ENCODE data around the gene ABCB9. TPM values are rescaled to one million over a fixed set of nuclear protein-coding genes. Genes with fewer than 3 reads are reported as not detected.

ABCB9 gene
- polyA plus RNA-seq, 4 donors: 5.1 to 6.5 (median 5.7) TPM

- DNase-seq (ENCODE audit: low read depth in 4 of 4, low spot score in 3 of 4): no peak
These were observed 29.4 kb upstream of the ABCB9 start for GRCh38 chr12:122995503-122996187.

DNA sequence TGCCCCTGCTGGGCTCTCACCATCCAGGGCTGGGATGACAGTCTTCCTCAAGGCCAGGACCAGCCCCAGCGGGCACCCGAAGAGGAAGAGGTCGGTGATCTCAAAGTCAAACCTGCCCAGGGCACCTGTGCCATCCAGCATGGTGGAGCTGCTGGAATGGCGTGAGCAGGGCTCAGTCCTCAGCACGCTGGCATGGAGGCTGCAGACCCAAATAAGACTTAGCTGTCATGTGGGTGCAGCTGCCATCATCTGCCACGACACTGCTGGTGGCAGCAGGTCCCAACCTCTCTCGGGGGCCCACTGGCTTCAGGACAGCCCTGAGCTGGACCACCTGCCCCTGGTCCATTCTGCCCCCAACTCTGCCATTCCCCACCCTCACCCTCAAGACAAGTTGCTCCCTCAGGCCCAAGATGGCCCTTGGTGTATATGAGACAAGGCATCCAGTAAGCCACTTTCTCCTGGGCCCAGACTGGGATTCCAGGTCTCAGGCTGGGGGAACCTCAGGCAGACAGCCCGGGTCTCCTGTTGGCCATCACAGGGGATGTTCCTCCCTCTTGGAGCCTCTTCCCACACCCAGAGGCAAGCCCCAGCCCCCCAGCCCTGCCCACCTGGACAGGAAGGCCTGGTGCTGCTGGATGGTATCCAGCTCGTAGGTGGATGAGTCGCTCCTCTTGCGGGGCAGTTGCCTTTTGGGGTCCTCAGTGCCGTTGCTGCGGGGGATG, 28.7 kb upstream of the ABCB9 start:
- no peak for DNase-seq (ENCODE audit: low read depth in 4 of 4, low spot score in 3 of 4)

DNA sequence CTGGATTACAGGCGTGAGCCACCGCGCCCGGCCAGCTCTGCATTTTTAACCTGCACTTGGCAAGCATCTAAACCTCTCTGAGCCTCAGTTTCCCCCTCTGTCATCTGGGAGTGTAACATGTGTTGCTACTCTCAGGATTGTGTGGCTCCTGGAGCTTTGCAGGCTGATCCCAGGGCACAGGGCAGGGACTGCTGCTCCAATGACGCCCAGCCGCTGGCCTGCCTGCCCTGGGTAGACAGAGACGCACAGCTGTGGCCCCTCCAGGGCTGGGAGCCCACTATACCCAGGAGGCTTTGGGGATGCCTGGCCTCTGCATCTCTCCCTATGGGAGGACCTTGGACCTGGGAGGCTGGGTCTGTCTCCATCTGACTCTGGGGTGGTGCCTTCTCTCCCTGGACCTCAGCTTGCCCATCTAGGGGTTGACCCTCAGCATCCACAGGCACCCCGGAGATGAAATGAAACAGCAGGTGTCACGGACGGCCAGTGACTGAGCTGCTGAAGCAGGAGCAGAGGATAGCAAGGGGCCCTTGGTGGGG, 27.9 kb upstream of the ABCB9 start:
- DNase-seq (ENCODE audit: low read depth in 4 of 4, low spot score in 3 of 4): no peak

DNA sequence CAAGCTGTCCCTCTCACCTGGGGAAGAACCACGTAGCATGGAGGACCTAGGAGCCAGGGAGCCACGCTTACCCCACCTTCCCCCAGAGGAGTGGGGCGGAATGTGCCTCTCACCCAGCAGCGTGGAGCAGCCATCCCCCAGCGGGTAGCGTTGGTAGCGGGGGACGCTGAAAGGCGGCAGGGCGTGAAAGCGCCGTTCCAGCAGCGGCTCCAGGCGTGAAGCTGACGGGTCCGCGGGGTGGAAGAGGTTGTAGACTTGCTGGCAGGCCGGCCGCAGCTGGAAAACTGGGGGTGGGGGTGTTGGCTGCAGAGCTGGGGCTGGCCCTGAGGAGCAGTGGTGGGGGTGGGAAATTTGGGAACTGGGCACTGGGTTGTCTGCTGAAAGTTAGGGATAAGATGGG, 26.1 kb upstream of the ABCB9 start:
- DNase-seq (ENCODE audit: low read depth in 4 of 4, low spot score in 3 of 4): no peak

DNA sequence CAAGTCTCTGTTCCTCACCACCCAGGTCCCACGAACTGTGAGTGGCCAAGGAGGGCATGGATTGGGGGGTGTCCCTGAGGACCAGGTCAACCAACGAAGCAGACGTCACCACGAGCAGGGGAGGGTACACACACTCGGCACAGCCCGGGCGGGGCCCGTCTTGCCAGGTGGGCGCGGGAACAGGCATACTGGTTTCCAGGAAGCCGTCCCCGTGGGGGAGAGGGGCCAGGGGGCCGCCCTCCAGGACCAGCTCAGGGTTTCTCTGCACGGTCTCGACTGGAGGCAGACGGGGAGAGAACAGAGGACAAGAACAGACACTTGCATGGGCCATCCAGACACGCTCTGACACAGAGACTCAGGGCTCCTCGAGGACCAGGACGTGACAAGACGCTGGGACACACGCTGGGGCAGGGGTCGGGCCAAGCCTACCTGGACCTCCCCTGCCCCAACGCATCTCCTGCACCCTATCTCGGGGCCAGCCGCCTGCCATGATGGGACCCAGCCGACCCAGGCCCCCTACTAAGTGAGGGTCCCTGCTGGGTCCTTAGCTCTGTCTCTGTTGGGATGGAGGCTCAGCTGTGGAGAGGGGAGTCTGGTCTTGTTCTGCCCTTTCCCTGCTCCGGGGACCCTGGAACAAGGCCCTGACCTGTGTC, 25.5 kb upstream of the ABCB9 start:
- no peak for DNase-seq (ENCODE audit: low read depth in 4 of 4, low spot score in 3 of 4)

GRCh38 chr12:122990961-122991622, 24.8 kb upstream of the ABCB9 start:
- DNase-seq (ENCODE audit: low read depth in 4 of 4, low spot score in 3 of 4): no peak

GRCh38 chr12:122990561-122990960, 24.3 kb upstream of the ABCB9 start:
- no peak for DNase-seq (ENCODE audit: low read depth in 4 of 4, low spot score in 3 of 4)

GRCh38 chr12:122989874-122990419, 23.7 kb upstream of the ABCB9 start:
- DNase-seq (ENCODE audit: low read depth in 4 of 4, low spot score in 3 of 4): no peak

DNA sequence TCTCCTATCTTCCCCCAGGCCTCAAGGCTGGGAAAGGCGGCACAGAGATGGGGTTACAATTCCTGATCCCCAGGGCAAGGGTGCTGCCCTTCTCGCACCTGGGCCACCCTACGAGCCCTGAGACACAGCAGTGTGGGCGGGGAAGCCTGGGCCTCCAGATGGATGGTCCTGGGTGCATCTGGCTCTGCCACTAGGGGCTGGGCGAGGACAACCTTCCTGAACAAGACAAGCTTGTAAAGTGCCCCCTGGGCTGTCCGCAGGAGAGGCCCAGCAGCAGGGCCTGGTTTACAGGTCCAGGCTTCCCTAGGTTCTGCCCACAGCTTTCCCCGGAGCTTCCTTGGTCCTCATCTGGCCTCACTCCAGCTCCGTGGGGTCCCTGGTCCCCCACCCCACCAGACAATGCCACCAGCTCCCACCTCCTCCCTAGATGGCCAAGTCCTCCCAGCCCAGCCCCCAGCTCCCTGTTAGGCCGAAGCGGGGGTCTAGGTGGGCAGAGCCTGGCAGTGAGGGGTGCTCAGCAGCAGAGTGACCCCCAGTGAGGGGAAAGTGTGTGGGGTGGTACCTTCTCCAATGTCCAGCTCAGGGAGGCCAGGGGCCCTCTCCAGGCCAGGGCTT, 23.1 kb upstream of the ABCB9 start:
- no peak for DNase-seq (ENCODE audit: low read depth in 4 of 4, low spot score in 3 of 4)

GRCh38 chr12:122988612-122989212, 22.4 kb upstream of the ABCB9 start:
- DNase-seq (ENCODE audit: low read depth in 4 of 4, low spot score in 3 of 4): no peak

DNA sequence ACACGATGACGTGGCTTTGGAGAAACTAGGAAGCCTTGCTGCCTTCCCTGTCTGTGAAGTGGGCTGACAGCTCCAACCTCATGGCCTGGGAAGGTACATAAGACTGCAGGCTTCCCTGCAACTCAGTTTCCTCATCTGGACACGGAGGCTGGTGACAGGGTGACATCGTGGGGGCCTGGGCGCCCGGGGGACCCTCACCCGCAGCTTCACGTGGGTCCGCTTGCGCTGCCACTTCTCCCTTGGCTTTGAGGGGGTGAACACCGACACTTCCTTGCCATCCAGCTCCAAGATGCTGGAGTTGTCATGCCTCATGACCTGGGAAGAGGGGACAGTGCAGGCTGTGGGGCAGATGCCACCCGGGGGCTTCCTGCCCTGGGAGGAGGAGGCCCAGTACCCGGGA, 21.8 kb upstream of the ABCB9 start:
- no peak for DNase-seq (ENCODE audit: low read depth in 4 of 4, low spot score in 3 of 4)

DNA sequence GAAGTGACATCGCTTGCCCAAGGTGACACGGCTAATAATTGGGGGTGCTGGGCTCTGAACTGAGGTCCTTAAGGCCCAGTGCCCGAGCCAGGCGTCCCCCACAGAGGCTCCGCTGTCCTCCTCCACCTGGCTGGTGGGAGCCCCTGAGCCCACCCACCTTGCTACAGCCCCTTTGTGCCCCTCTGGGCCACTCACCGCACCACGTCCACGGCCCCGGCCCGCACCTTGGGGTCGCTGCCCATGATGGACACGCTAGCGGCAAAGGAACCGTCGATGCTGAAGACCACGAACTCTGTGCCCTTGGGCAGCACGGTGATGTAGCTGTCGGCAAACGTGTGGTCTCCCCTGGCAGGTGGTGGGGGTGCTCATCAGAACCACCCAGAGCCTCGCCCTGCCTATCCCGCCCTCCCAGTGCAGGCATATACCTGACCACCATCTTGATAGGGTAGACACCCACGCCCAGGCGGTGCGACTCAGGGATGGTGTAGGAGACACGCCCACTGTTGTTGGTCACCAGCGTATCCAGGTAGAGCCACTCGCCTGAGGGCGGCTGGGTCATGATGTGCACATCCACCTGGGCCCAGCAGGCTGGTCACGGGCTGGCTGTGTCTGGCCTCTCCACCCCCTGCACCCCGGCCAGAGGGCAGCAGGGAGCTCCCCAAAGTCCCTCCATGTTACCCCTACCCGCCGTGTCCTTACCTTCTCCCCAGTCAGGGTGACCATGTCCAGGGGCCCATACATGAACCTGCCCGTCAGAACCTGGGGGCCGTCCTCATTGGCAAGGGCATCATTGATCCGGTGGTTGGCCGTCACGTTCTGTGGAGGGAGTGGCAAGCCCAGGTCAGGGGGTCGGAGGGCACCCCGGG, 21.1 kb upstream of the ABCB9 start:
- no peak for DNase-seq (ENCODE audit: low read depth in 4 of 4, low spot score in 3 of 4)

DNA sequence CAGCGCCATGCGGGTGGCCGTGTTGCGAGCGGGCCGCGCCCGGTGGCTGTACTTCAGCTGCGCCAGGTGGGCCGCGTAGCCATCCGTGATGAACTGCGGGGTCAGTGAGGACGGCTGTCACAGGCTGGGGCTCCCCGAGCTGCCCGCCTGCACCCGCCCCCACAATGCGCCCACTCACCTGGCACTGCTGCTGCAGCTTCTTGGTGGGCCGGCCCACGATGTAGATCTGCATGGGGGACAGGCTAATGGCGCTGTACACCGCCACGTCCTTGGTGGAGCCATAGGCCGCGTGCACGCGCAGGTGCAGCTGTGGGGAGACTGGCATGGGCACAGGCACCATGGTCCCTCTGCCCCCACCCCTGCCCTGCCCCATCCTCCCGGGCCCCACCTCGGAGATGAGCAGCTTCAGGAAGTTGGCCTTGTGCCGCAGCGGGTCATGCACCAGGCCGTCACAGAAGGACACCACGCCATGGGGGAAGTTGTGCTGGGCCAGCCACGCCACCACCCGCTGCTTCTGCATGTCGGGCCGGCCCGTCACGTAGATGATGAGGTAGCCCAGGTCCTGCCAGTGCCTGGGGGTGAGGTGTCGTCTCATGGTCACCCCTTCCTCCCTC, 20.1 kb upstream of the ABCB9 start:
- DNase-seq (ENCODE audit: low read depth in 4 of 4, low spot score in 3 of 4): no peak

GRCh38 chr12:122985338-122986257, 19.3 kb upstream of the ABCB9 start:
- no peak for DNase-seq (ENCODE audit: low read depth in 4 of 4, low spot score in 3 of 4)

DNA sequence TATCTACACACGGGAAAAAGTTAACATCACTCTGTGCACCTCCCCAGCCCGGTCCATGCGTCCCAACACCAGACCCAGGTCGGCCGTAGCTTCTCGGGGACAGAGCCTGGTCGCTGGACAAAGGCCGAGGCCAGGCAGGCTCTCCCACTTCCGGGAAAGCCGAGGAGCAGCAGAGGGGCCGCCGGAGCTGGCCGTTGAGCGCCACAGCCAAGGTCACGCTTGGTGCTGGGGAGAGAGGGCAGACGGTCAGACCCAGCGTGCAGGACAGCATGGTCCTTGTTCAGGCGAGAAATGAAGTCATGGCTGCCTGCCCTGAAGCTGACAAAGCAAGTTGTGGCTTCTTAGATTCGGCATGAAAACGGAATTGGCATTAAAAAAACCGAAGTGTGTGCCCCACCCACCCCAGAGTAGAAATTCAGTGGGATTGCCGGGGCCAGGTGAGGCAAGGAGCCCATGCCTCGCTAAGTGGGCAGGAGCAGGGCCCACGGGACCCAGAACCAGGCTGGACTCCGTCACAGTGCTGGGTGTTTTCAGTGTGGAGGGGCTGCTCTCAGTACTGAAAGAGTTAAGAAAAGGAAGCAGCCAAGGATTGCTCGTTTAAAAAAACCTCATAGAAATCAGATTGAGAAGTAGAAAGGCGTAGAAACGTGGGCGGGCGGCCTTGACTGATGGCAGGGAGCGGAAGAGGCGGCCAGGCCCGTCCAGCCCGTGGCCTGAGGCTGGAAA, 18.5 kb upstream of the ABCB9 start:
- no peak for DNase-seq (ENCODE audit: low read depth in 4 of 4, low spot score in 3 of 4)

- no peak for DNase-seq (ENCODE audit: low read depth in 4 of 4, low spot score in 3 of 4)
These were observed 17.7 kb upstream of the ABCB9 start for GRCh38 chr12:122983789-122984515.

Measured in right renal pelvis (tissue), 4 donors.